Loucy (cell line): ENCODE measurements around the gene GHRH.

Experiments
- H2AFZ ChIP-seq: fragments of 200-600 bp; sonication (generic); 2 replicates; pipeline ENCODE4 v1.6.0; 2016; ENCODE audit warnings: antibody characterized with exemption, mild to moderate bottlenecking, low read length, moderate library complexity
- H3F3A ChIP-seq: fragments of 200-600 bp; 2 replicates; pipeline ENCODE4 v1.6.0; 2016; ENCODE audit warnings: antibody characterized with exemption, low read depth, mild to moderate bottlenecking
- H3K27me3 ChIP-seq: fragments of 200-600 bp; sonication (generic); 2 replicates; pipeline ENCODE4 v1.6.1; 2014; ENCODE audit warnings: low read length, mild to moderate bottlenecking; ENCODE audit not compliant: insufficient read depth, poor library complexity, severe bottlenecking
- H3K36me3 ChIP-seq: fragments of 200-600 bp; sonication (generic); 2 replicates; pipeline ENCODE4 v1.6.1; 2016; ENCODE audit warnings: low read length; ENCODE audit not compliant: insufficient read depth
- H3K4me1 ChIP-seq: fragments of 200-600 bp; sonication (generic); 2 replicates; pipeline ENCODE4 v1.5.1; 2014; ENCODE audit warnings: low read length, mild to moderate bottlenecking; ENCODE audit not compliant: insufficient read depth, poor library complexity, severe bottlenecking
- H3K4me2 ChIP-seq: fragments of 200-600 bp; sonication (generic); 2 replicates; pipeline ENCODE4 v1.6.0; 2014; ENCODE audit warnings: antibody characterized with exemption, low read length, low read depth, mild to moderate bottlenecking; ENCODE audit not compliant: poor library complexity, severe bottlenecking
- H3K4me3 ChIP-seq: fragments of 200-600 bp; sonication (generic); 2 replicates; pipeline ENCODE4 v1.5.1; 2014; ENCODE audit warnings: low read length, mild to moderate bottlenecking, mixed read lengths; ENCODE audit not compliant: poor library complexity, severe bottlenecking
- H3K79me2 ChIP-seq: fragments of 200-600 bp; sonication (generic); 2 replicates; pipeline ENCODE4 v1.6.1; 2014; ENCODE audit warnings: low read length; ENCODE audit not compliant: insufficient read depth
- H3K9ac ChIP-seq: fragments of 200-600 bp; sonication (generic); 2 replicates; pipeline ENCODE4 v1.6.0; 2014; ENCODE audit warnings: mild to moderate bottlenecking, low read depth, low read length, moderate library complexity; ENCODE audit not compliant: poor library complexity, severe bottlenecking
- H3K9me2 ChIP-seq: fragments of 200-600 bp; sonication (generic); replicated peaks from 2 replicates; pipeline ENCODE4 v1.6.1; 2016; ENCODE audit warnings: low read depth, low read length, mixed read lengths
- H3K9me3 ChIP-seq: fragments of 200-600 bp; sonication (generic); 2 replicates; pipeline ENCODE4 v1.6.1; 2014; ENCODE audit warnings: mild to moderate bottlenecking, antibody characterized with exemption, low read length, low read depth; ENCODE audit not compliant: insufficient read depth
- H4K20me1 ChIP-seq: fragments of 200-600 bp; sonication (generic); 2 replicates; pipeline ENCODE4 v1.6.0; 2014; ENCODE audit warnings: antibody characterized with exemption, low read length, mild to moderate bottlenecking; ENCODE audit not compliant: insufficient read depth, poor library complexity, severe bottlenecking
- EZH2phosphoT487 ChIP-seq: fragments of 200-600 bp; IDR thresholded peaks from 2 replicates; pipeline ENCODE4 v1.6.1; 2018; ENCODE audit warnings: antibody characterized with exemption, mild to moderate bottlenecking, moderate library complexity, borderline replicate concordance
- TF ChIP-seq, protein P1 (sequence below): fragments of 200-600 bp; sonication (generic); conservative IDR thresholded peaks from 2 replicates; pipeline ENCODE4 v1.5.1; 2014; ENCODE audit warnings: mild to moderate bottlenecking, antibody characterized with exemption, low read length

GHRH gene

DNA sequence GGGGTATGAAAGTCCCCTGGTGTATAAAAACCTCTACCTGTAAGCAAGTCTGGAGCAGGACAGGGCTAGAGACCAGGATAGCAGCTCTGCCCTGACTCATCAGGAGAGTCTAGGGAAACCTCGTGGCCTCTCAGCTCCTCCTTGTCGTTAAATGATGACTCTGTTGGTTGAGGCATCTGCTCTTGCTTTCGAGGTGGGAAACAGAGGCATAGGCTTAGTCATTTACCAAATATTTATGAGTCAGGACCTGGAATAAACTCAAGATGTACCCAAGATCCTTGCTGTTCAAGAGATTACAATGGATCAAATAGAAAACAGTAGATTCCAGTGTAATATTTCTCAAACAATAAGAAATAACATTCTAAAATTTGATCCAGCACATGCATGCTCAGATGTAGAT, 33.4 kb upstream of the GHRH start:
- TF ChIP-seq, protein P1, sequence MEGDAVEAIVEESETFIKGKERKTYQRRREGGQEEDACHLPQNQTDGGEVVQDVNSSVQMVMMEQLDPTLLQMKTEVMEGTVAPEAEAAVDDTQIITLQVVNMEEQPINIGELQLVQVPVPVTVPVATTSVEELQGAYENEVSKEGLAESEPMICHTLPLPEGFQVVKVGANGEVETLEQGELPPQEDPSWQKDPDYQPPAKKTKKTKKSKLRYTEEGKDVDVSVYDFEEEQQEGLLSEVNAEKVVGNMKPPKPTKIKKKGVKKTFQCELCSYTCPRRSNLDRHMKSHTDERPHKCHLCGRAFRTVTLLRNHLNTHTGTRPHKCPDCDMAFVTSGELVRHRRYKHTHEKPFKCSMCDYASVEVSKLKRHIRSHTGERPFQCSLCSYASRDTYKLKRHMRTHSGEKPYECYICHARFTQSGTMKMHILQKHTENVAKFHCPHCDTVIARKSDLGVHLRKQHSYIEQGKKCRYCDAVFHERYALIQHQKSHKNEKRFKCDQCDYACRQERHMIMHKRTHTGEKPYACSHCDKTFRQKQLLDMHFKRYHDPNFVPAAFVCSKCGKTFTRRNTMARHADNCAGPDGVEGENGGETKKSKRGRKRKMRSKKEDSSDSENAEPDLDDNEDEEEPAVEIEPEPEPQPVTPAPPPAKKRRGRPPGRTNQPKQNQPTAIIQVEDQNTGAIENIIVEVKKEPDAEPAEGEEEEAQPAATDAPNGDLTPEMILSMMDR = no peak
- no peak for TF ChIP-seq EZH2phosphoT487
- no peaks in the 10 kb centered on the region for H3K9me3 ChIP-seq
- peaks cover 13% of the 10 kb centered on the region for H4K20me1 ChIP-seq
- H3F3A ChIP-seq = no peaks in the 10 kb centered on the region
- peak overlapping the region; percentile 31 for H3K4me2 ChIP-seq
- no peak overlapping the region for H2AFZ ChIP-seq
- H3K4me1 ChIP-seq = peaks cover 35% of the 10 kb centered on the region
- H3K79me2 ChIP-seq = peaks cover 86% of the 10 kb centered on the region
- H3K9me2 ChIP-seq = no peaks in the 10 kb centered on the region
- no peaks in the 10 kb centered on the region for H3K27me3 ChIP-seq
- H3K9ac ChIP-seq = no peak overlapping the region
- H3K36me3 ChIP-seq = 0 out of 2 replicates have a peak, but pooled peaks cover under 1% of the 10 kb centered on the region
- H3K4me3 ChIP-seq = no peak overlapping the region

- Histone ChIP-seq H3K4me2 (peak overlapping the region; percentile 31), H3K79me2 (peaks cover 86% of the 10 kb centered on the region), H3K36me3 (no peaks in the 10 kb centered on the region), H3F3A (no peaks in the 10 kb centered on the region), H3K27me3 (no peaks in the 10 kb centered on the region), H3K9me2 (no peaks in the 10 kb centered on the region), H3K4me3 (no peak overlapping the region), H3K9me3 (no peaks in the 10 kb centered on the region), H3K4me1 (peaks cover 36% of the 10 kb centered on the region), H3K9ac (no peak overlapping the region), H4K20me1 (peaks cover 15% of the 10 kb centered on the region), H2AFZ (no peak overlapping the region)
- no peak for TF ChIP-seq EZH2phosphoT487
- TF ChIP-seq, protein P1 = no peak
Observed at GRCh38 chr20:37294262-37294981, 32.8 kb upstream of the GHRH start.

DNA sequence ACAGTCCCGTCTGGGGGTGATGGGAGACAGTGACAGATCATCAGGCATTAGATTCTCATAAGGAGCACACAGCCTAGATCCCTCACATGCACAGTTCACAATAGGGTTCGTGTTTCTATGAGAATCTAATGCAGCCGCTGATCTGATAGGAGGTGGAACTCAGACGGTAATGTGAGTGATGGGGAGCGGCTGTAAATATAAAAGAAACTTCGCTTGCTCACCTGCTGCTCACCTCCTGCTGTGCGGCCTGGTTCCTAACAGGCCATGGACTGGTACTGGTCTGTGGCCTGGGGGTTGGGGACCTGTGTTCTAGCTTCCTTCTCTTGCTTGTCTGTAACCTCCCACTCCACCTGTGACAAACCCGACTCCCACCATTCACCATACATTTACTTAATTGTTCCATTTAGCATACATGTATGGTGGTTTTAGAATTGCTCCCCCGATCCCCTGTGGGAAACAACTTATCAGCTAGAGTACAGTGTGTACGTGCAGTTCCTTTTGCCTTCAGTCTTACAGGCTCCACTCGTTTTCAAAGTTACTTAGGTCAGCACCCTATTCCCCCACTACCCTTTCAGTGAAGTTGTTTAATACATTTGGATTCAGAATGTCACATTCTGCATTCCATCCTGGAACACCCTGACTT, 31.8 kb upstream of the GHRH start:
- peak overlapping the region; percentile 31 for H3K4me2 ChIP-seq
- H3K36me3 ChIP-seq = no peaks in the 10 kb centered on the region
- H3F3A ChIP-seq = no peaks in the 10 kb centered on the region
- TF ChIP-seq, protein P1 = no peak
- TF ChIP-seq EZH2phosphoT487 = no peak
- no peak overlapping the region for H3K9ac ChIP-seq
- peaks cover 36% of the 10 kb centered on the region for H3K4me1 ChIP-seq
- peaks cover 1% of the 10 kb centered on the region for H3K27me3 ChIP-seq
- H4K20me1 ChIP-seq = peaks cover 15% of the 10 kb centered on the region
- no peak overlapping the region for H3K4me3 ChIP-seq
- H3K79me2 ChIP-seq = peaks cover 91% of the 10 kb centered on the region
- no peak overlapping the region for H2AFZ ChIP-seq
- H3K9me2 ChIP-seq = no peaks in the 10 kb centered on the region
- H3K9me3 ChIP-seq = no peaks in the 10 kb centered on the region
